MCF 10A (cell line): Measurements from ENCODE around the gene GDF7. TPM values are rescaled to one million over a fixed set of nuclear protein-coding genes. Genes with fewer than 3 reads are reported as not detected.

Experiments
- BruUV-seq: library from RNA; stranded (reverse); fragments of 400-500 nt; replicated peaks from 2 replicates; lab custom pipeline; 2021; lab: Mats Ljungman, UMichigan
- CTCF ChIA-PET: fragments of 300-600 bp; sonication (Branson Sonifier 250); formaldehyde crosslinking; extraction: SDS; loops from one replicate; lab custom pipeline; 2021; ENCODE audit warnings: antibody characterized with exemption, inconsistent platforms; lab: Yijun Ruan, JAX
- POLR2A ChIA-PET: fragments of 300-600, 350-650 bp; sonication (Branson Sonifier 250); formaldehyde crosslinking; extraction: SDS; loops from one replicate; lab custom pipeline; 2020; ENCODE audit warnings: antibody characterized with exemption, inconsistent platforms; lab: Yijun Ruan, JAX
- DNase-seq: peaks from one replicate; pipeline ENCODE4 v3.0.0-alpha.2; 2018; ENCODE audit not compliant: unreplicated experiment
- H3K27ac Mint-ChIP-seq: one replicate; pipeline ENCODE4 v1.8.0; 2022; ENCODE audit warnings: mild to moderate bottlenecking, low read depth, mixed read lengths; ENCODE audit not compliant: unreplicated experiment
- H3K27me3 Mint-ChIP-seq: one replicate; pipeline ENCODE4 v1.8.0; 2022; ENCODE audit warnings: mixed read lengths; ENCODE audit not compliant: insufficient read depth, unreplicated experiment
- H3K36me3 Mint-ChIP-seq: one replicate; pipeline ENCODE4 v1.8.0; 2022; ENCODE audit warnings: mild to moderate bottlenecking, moderate library complexity, mixed read lengths; ENCODE audit not compliant: insufficient read depth, unreplicated experiment
- H3K4me1 Mint-ChIP-seq: one replicate; pipeline ENCODE4 v1.8.0; 2022; ENCODE audit warnings: mixed read lengths; ENCODE audit not compliant: insufficient read depth, unreplicated experiment
- H3K4me3 Mint-ChIP-seq: one replicate; pipeline ENCODE4 v1.8.0; 2022; ENCODE audit warnings: mild to moderate bottlenecking, moderate library complexity, mixed read lengths; ENCODE audit not compliant: unreplicated experiment
- H3K9me3 Mint-ChIP-seq: one replicate; pipeline ENCODE4 v1.8.0; 2022; ENCODE audit warnings: mixed read lengths; ENCODE audit not compliant: unreplicated experiment
- CTCF ChIP-seq: fragments of 200-600 bp; IDR thresholded peaks from one replicate; pipeline ENCODE4 v1.8.0; 2022; ENCODE audit warnings: antibody characterized with exemption, mild to moderate bottlenecking; ENCODE audit not compliant: unreplicated experiment
- intact Hi-C: fragments of 100-400 bp; cut with micrococcal nuclease; formaldehyde crosslinking; loops from 2 replicates; pipeline ENCODE4 v1.14.1; 2022
- total RNA-seq: library from RNA; stranded (reverse); gene quantifications from 2 replicates; pipeline ENCODE4 v1.2.3, GENCODE V29; 2022

Gene GDF7
- total RNA-seq, 1 experiment from 2014 or later: not detected

- no peaks in the 10 kb centered on the region for H3K27me3 Mint-ChIP-seq
- no peak overlapping the region for H3K27ac Mint-ChIP-seq
- ChIA-PET POLR2A (interaction anchor here (0.7 kb wide), 1 partner anchor 182 kb away, joined by 3 read pairs; no protein-coding TSS in a partner anchor), CTCF (interaction anchor here (0.6 to 3.4 kb wide), 8 partner anchors 13 to 237 kb away, joined by 3 to 15 read pairs (median 4); partner anchors contain the start of gene HS1BP3)
- no peaks in the 10 kb centered on the region for H3K9me3 Mint-ChIP-seq
- H3K4me3 Mint-ChIP-seq: no peak overlapping the region
- DNase-seq: no peak
- H3K4me1 Mint-ChIP-seq: peaks cover 7% of the 10 kb centered on the region
- no peak for TF ChIP-seq CTCF
- intact Hi-C loops: no loop called here
- peaks cover 11% of the 10 kb centered on the region for H3K36me3 Mint-ChIP-seq
- no TSS peak for BruUV-seq
Measured at GRCh38 chr2:20623741-20624155, 43.2 kb upstream of the GDF7 start.

GRCh38 chr2:20624156-20624883 is 42.6 kb upstream of the GDF7 start:
- ChIA-PET CTCF (interaction anchor here (0.6 to 3.4 kb wide), 8 partner anchors 10 to 180 kb away, joined by 3 to 15 read pairs (median 3); no protein-coding TSS in a partner anchor), POLR2A (interaction anchor here (0.7 kb wide), 1 partner anchor 183 kb away, joined by 3 read pairs; no protein-coding TSS in a partner anchor)
- H3K36me3 Mint-ChIP-seq: peaks cover 11% of the 10 kb centered on the region
- H3K27ac Mint-ChIP-seq: no peak overlapping the region
- DNase-seq: no peak
- H3K4me3 Mint-ChIP-seq: no peak overlapping the region
- H3K9me3 Mint-ChIP-seq: no peaks in the 10 kb centered on the region
- no peaks in the 10 kb centered on the region for H3K27me3 Mint-ChIP-seq
- no TSS peak for BruUV-seq
- intact Hi-C loops: no loop called here
- TF ChIP-seq CTCF: no peak
- H3K4me1 Mint-ChIP-seq: peaks cover 7% of the 10 kb centered on the region

- intact Hi-C loops: no loop called here
- H3K4me1 Mint-ChIP-seq: peaks cover 7% of the 10 kb centered on the region
- BruUV-seq: no TSS peak
- H3K27me3 Mint-ChIP-seq: no peaks in the 10 kb centered on the region
- CTCF ChIA-PET: interaction anchor here (0.6 to 3.4 kb wide), 8 partner anchors 9 to 237 kb away, joined by 3 to 15 read pairs (median 4); no protein-coding TSS in a partner anchor
- no peak for TF ChIP-seq CTCF
- H3K9me3 Mint-ChIP-seq: no peaks in the 10 kb centered on the region
- POLR2A ChIA-PET: no interaction called here
- H3K4me3 Mint-ChIP-seq: no peak overlapping the region
- no peak overlapping the region for H3K27ac Mint-ChIP-seq
- H3K36me3 Mint-ChIP-seq: peaks cover 11% of the 10 kb centered on the region
- DNase-seq: no peak
Measured at GRCh38 chr2:20624884-20625485, 42.0 kb upstream of the GDF7 start.
